ENCODE data around the gene HDC. TPM values are rescaled to one million over a fixed set of nuclear protein-coding genes. Genes with fewer than 3 reads are reported as not detected.

HDC gene
- total and polyA plus RNA-seq, 2 donors (not counting 3 experiments of a cell fraction or from before 2014, with no cell fraction given) = not detected

- Histone ChIP-seq H3K4me2 (ENCODE audit: insufficient read depth, low read length) (no peak overlapping the region), H3K27ac (ENCODE audit: insufficient read depth, low read depth, low read length) (no peak overlapping the region), H3K9ac (replicated peaks; ENCODE audit: extremely low read depth, insufficient read depth, low read length) (no peak overlapping the region), H3K9me3 (replicated peaks; ENCODE audit: control insufficient read depth, insufficient read depth, low read length) (no peaks in the 10 kb centered on the region), H4K20me1 (replicated peaks; ENCODE audit: control insufficient read depth, extremely low read depth, insufficient read depth, low read length) (no peaks in the 10 kb centered on the region), H3K4me3 (replicated peaks in 1 of 3; ENCODE audit: insufficient read depth in 1 of 3, low read depth in 1 of 3, low read length in 3 of 3) (no peak overlapping the region), H3K36me3 (ENCODE audit: control insufficient read depth in 2 of 2, extremely low read depth in 1 of 2, insufficient read depth in 2 of 2, low read length in 2 of 2) (no peaks in the 10 kb centered on the region), H2AFZ (ENCODE audit: low read depth, low read length) (no peak overlapping the region), H3K27me3 (ENCODE audit: control insufficient read depth in 2 of 2, insufficient read depth in 2 of 2, low read length in 2 of 2) (no peaks in the 10 kb centered on the region), H3K9me1 (replicated peaks; ENCODE audit: control insufficient read depth, extremely low read depth, insufficient read depth, low read length) (no peaks in the 10 kb centered on the region), H3K4me1 (ENCODE audit: control insufficient read depth, extremely low read depth, insufficient read depth, low read length) (no peaks in the 10 kb centered on the region), H3K79me2 (ENCODE audit: control insufficient read depth, insufficient read depth, low read length) (no peaks in the 10 kb centered on the region)
- TF ChIP-seq FOS (IDR thresholded peaks at IDR 0.05; ENCODE audit: borderline replicate concordance, insufficient read depth, low read length) (no peak), CTCF (IDR thresholded peaks at IDR 0.05; ENCODE audit: extremely low read depth in 1 of 2, insufficient read depth in 1 of 2, low read depth in 1 of 2, low read length in 2 of 2) (no peak), MAX (IDR thresholded peaks at IDR 0.05; ENCODE audit: insufficient read depth, insufficient read length) (no peak), EZH2 (IDR thresholded peaks at IDR 0.05; ENCODE audit: borderline replicate concordance, low read depth, low read length, severe bottlenecking) (no peak), JUN (IDR thresholded peaks at IDR 0.05; ENCODE audit: borderline replicate concordance, insufficient read depth, insufficient read length, low read depth) (no peak), POLR2AphosphoS5 (IDR thresholded peaks at IDR 0.05; ENCODE audit: insufficient read depth, low read depth, low read length) (no peak), GATA2 (IDR thresholded peaks at IDR 0.05; ENCODE audit: insufficient read depth, insufficient read length, low read depth, low read length) (no peak), POLR2A (IDR thresholded peaks at IDR 0.05; ENCODE audit: low read depth, low read length) (no peak), MYC (IDR thresholded peaks at IDR 0.05; ENCODE audit: low read depth, low read length) (no peak)
- CTCF ChIA-PET = interaction anchor here (1.4 to 2.6 kb wide), 2 partner anchors 8 to 38 kb away, joined by 4 to 8 read pairs; no protein-coding TSS in a partner anchor
- POLR2A ChIA-PET = interaction anchor here (0.6 to 0.7 kb wide), 2 partner anchors 68 to 498 kb away, joined by 3 to 7 read pairs; no protein-coding TSS in a partner anchor
- BruUV-seq (replicated peaks) = no TSS peak
- FAIRE-seq = no peak
- no peak for DNase-seq (ENCODE audit: low read depth, low spot score)
- intact Hi-C loops (cut with micrococcal nuclease) = no loop called here
- dilution Hi-C loops (cut with MboI; ENCODE audit: extremely low pct_ligation_motif_present, low sequenced_read_pairs) = no loop called here
Observed at GRCh38 chr15:50278496-50278895, 13.0 kb upstream of the HDC start.
